IMR-90 (cell line): Measurements from ENCODE around the gene ZNF786. TPM values are rescaled to one million over a fixed set of nuclear protein-coding genes. Genes with fewer than 3 reads are reported as not detected.

Experiments used
- ATAC-seq: fragments of 200-7000 bp; cut with Tn5 transposase; 2 replicates; pipeline ENCODE4 v1.9.1; 2020; ENCODE audit warnings: low read depth, mild to moderate bottlenecking, moderate library complexity
- BruUV-seq: library from RNA; stranded (reverse); fragments of 400-500 nt; replicated peaks from 2 replicates; lab custom pipeline; 2021; lab: Mats Ljungman, UMichigan
- CTCF ChIA-PET: fragments of 300-600 bp; formaldehyde crosslinking; extraction: SDS; loops from one replicate; lab custom pipeline; 2021; ENCODE audit warnings: antibody characterized with exemption; lab: Yijun Ruan, JAX
- POLR2A ChIA-PET: fragments of 300-600 bp; sonication (Branson Sonifier 250); formaldehyde crosslinking; loops from one replicate; lab custom pipeline; 2022; ENCODE audit warnings: antibody characterized with exemption; ENCODE audit not compliant: unreplicated experiment; lab: Charles Lee
- DNase-seq: peaks from one replicate; pipeline ENCODE4 v3.0.0; 2013
- H2AFZ ChIP-seq: replicated peaks from 2 replicates; pipeline ENCODE3; 2013; ENCODE audit warnings: low read length, mild to moderate bottlenecking; ENCODE audit not compliant: poor library complexity
- H2AK5ac ChIP-seq: 2 replicates; pipeline ENCODE4 v1.6.1; 2013; ENCODE audit warnings: low read depth, low read length, inconsistent platforms
- H2AK9ac ChIP-seq: replicated peaks from 2 replicates; pipeline ENCODE3; 2013; ENCODE audit warnings: mild to moderate bottlenecking, low read depth, low read length, moderate library complexity; ENCODE audit not compliant: poor library complexity
- H2BK120ac ChIP-seq: 2 replicates; pipeline ENCODE4 v1.6.1; 2013; ENCODE audit warnings: low read depth, low read length, inconsistent platforms
- H2BK15ac ChIP-seq: 3 replicates; pipeline ENCODE4 v1.6.1; 2013; ENCODE audit warnings: low read depth, low read length, inconsistent platforms
- H2BK20ac ChIP-seq: 2 replicates; pipeline ENCODE4 v1.6.1; 2013; ENCODE audit warnings: low read depth, mild to moderate bottlenecking, inconsistent platforms, low read length, moderate library complexity
- H2BK5ac ChIP-seq: 2 replicates; pipeline ENCODE4 v1.6.1; 2013; ENCODE audit warnings: mild to moderate bottlenecking, low read depth, low read length, inconsistent platforms; ENCODE audit not compliant: poor library complexity, severe bottlenecking
- H3K14ac ChIP-seq: replicated peaks from 2 replicates; pipeline ENCODE4 v1.6.1; 2013; ENCODE audit warnings: low read depth, low read length, inconsistent platforms
- H3K18ac ChIP-seq: 2 replicates; pipeline ENCODE4 v1.6.1; 2013; ENCODE audit warnings: low read depth, low read length, control low read depth
- H3K23ac ChIP-seq: 2 replicates; pipeline ENCODE4 v1.6.1; 2013; ENCODE audit warnings: low read depth, low read length, inconsistent platforms
- H3K27ac ChIP-seq: 2 replicates; pipeline ENCODE4 v1.5.1; 2013; ENCODE audit warnings: mild to moderate bottlenecking, control low read depth, low read length; ENCODE audit not compliant: insufficient read depth
- H3K27me3 ChIP-seq: 2 replicates; pipeline ENCODE4 v1.6.1; 2013; ENCODE audit warnings: low read length; ENCODE audit not compliant: control insufficient read depth, insufficient read depth
- H3K36me3 ChIP-seq: 2 replicates; pipeline ENCODE4 v1.6.1; 2013; ENCODE audit warnings: low read length, mixed read lengths; ENCODE audit not compliant: control insufficient read depth, insufficient read depth
- H3K4ac ChIP-seq: 2 replicates; pipeline ENCODE4 v1.6.1; 2013; ENCODE audit warnings: low read depth, low read length, inconsistent platforms
- H3K4me1 ChIP-seq: 2 replicates; pipeline ENCODE4 v1.6.1; 2013; ENCODE audit warnings: low read length, mixed read lengths; ENCODE audit not compliant: control insufficient read depth, insufficient read depth
- H3K4me2 ChIP-seq: 2 replicates; pipeline ENCODE4 v1.6.1; 2013; ENCODE audit warnings: low read depth, mild to moderate bottlenecking, control low read depth, low read length, moderate library complexity
- H3K4me3 ChIP-seq: 2 replicates; pipeline ENCODE4 v1.5.1; 2013; ENCODE audit warnings: low read depth, mild to moderate bottlenecking, control low read depth, low read length, moderate library complexity; ENCODE audit not compliant: insufficient read depth
- H3K56ac ChIP-seq: 2 replicates; pipeline ENCODE4 v1.6.1; 2013; ENCODE audit warnings: low read length, inconsistent platforms; ENCODE audit not compliant: insufficient read depth; ENCODE audit errors: extremely low read depth
- H3K79me1 ChIP-seq, 2 experiments: 2 replicates each; pipeline ENCODE4 v1.6.1; 2013; ENCODE audit warnings: low read length in 2 of 2, inconsistent platforms in 1 of 2, low read depth in 1 of 2
- H3K9ac ChIP-seq: 2 replicates; pipeline ENCODE4 v1.6.1; 2013; ENCODE audit warnings: low read depth, low read length, control low read depth
- H3K9me1 ChIP-seq: 2 replicates; pipeline ENCODE4 v1.6.1; 2013; ENCODE audit warnings: low read length, inconsistent platforms; ENCODE audit not compliant: insufficient read depth
- H3K9me3 ChIP-seq: 2 replicates; pipeline ENCODE4 v1.6.1; 2013; ENCODE audit warnings: low read length; ENCODE audit not compliant: control insufficient read depth, insufficient read depth
- H4K20me1 ChIP-seq: 2 replicates; pipeline ENCODE4 v1.6.1; 2013; ENCODE audit warnings: low read length, inconsistent platforms; ENCODE audit not compliant: insufficient read depth
- H4K5ac ChIP-seq: 2 replicates; pipeline ENCODE4 v1.6.1; 2013; ENCODE audit warnings: mild to moderate bottlenecking, low read depth, low read length, control low read depth
- H4K8ac ChIP-seq, 2 experiments: 2 replicates each; pipeline ENCODE4 v1.6.1; 2013; ENCODE audit warnings: low read depth in 2 of 2, low read length in 2 of 2, control low read depth in 1 of 2, inconsistent platforms in 1 of 2
- H4K91ac ChIP-seq: 2 replicates; pipeline ENCODE4 v1.6.1; 2013; ENCODE audit warnings: low read depth, low read length, inconsistent platforms; ENCODE audit not compliant: insufficient read depth
- CEBPB ChIP-seq: IDR thresholded peaks from 2 replicates; pipeline ENCODE4 v1.6.1; 2012; ENCODE audit warnings: low read depth, low read length, improper control_type of control experiment
- CHD1 ChIP-seq: IDR thresholded peaks from 2 replicates; pipeline ENCODE4 v1.6.1; 2012; ENCODE audit warnings: low read depth, low read length, improper control_type of control experiment
- FOS ChIP-seq: fragments of 150-350 bp; IDR thresholded peaks from 2 replicates; pipeline ENCODE4 v1.6.1; 2016; ENCODE audit warnings: low read depth, low read length
- MAFK ChIP-seq: IDR thresholded peaks from 2 replicates; pipeline ENCODE4 v1.6.1; 2012; ENCODE audit warnings: low read depth, low read length, improper control_type of control experiment
- MAZ ChIP-seq: IDR thresholded peaks from 2 replicates; pipeline ENCODE4 v1.6.1; 2012; ENCODE audit warnings: low read depth, mild to moderate bottlenecking, low read length, improper control_type of control experiment, moderate library complexity, borderline replicate concordance
- MXI1 ChIP-seq: IDR thresholded peaks from 2 replicates; pipeline ENCODE4 v1.6.1; 2012; ENCODE audit warnings: low read depth, mild to moderate bottlenecking, low read length, moderate library complexity, borderline replicate concordance
- NFE2L2 ChIP-seq: fragments of 150-350 bp; IDR thresholded peaks from 2 replicates; pipeline ENCODE4 v1.6.1; 2016; ENCODE audit warnings: low read depth, mild to moderate bottlenecking, low read length
- POLR2A ChIP-seq: IDR thresholded peaks from 2 replicates; pipeline ENCODE4 v1.6.1; 2012; ENCODE audit warnings: mild to moderate bottlenecking, low read depth, low read length
- RAD21 ChIP-seq: IDR thresholded peaks from 2 replicates; pipeline ENCODE4 v1.6.1; 2012; ENCODE audit warnings: low read length, improper control_type of control experiment
- RCOR1 ChIP-seq: IDR thresholded peaks from 2 replicates; pipeline ENCODE4 v1.6.1; 2012; ENCODE audit warnings: mild to moderate bottlenecking, low read length, improper control_type of control experiment; ENCODE audit not compliant: insufficient replicate concordance
- RFX5 ChIP-seq: IDR thresholded peaks from 2 replicates; pipeline ENCODE4 v1.8.0; 2012; ENCODE audit warnings: low read depth, mild to moderate bottlenecking, low read length, moderate library complexity
- SMC3 ChIP-seq: fragments of 150-350 bp; IDR thresholded peaks from 2 replicates; pipeline ENCODE4 v1.6.1; 2016; ENCODE audit warnings: low read depth, mild to moderate bottlenecking, antibody characterized with exemption, low read length, moderate library complexity
- WGBS, 2 experiments: methylation state at CpG; one replicate each; pipeline versions ENCODE4 v1.1.5 to v1.1.7; 2013; ENCODE audit warnings: missing lambda C conversion rate in 2 of 2; ENCODE audit not compliant: insufficient read length in 1 of 2; ENCODE audit errors: extremely low coverage in 2 of 2; 5-methylcytosine and 5-hydroxymethylcytosine counted together
- dilution Hi-C: fragments of 300-500 bp; cut with HindIII; formaldehyde crosslinking; loops from one replicate; pipeline ENCODE4 v1.14.3; 2018; ENCODE audit warnings: low sequenced_read_pairs; ENCODE audit not compliant: unreplicated experiment
- in situ Hi-C: fragments of 300-500 bp; cut with MboI; formaldehyde crosslinking; loops from 3 replicates; pipeline ENCODE4 v1.14.3; 2019; ENCODE audit warnings: low sequenced_read_pairs, inconsistent platforms, mixed read lengths
- intact Hi-C: fragments of 100-400 bp; cut with micrococcal nuclease; formaldehyde crosslinking; loops from 2 replicates; pipeline ENCODE4 v1.10.0; 2022
- polyA plus RNA-seq, 3 experiments: library from polyadenylated mRNA; depleted of rRNA; stranded (reverse); fragments of >200 nt; gene quantifications; 2 replicates each; pipeline ENCODE4 v1.2.3, GENCODE V29; 2012; ENCODE audit warnings: low replicate concordance in 1 of 3
- total RNA-seq: library from RNA; depleted of rRNA; stranded (reverse); fragments of >200 nt; gene quantifications from 2 replicates; pipeline ENCODE4 v1.2.3, GENCODE V29; 2012
- TF ChIP-seq, protein P1 (sequence below): conservative IDR thresholded peaks from 2 replicates; pipeline ENCODE4 v1.5.1; 2012; ENCODE audit warnings: mild to moderate bottlenecking, low read depth, low read length, improper control_type of control experiment
- TF ChIP-seq, protein P2 (sequence below): fragments of 150-350 bp; IDR thresholded peaks from 2 replicates; pipeline ENCODE4 v1.6.1; 2017; ENCODE audit warnings: mild to moderate bottlenecking, antibody characterized with exemption, low read length, low read depth

The ZNF786 gene
- total and polyA plus RNA-seq, 2 of the 4 experiments (the other 2 are of a cell fraction): 2.8 to 7.3 TPM

DNA sequence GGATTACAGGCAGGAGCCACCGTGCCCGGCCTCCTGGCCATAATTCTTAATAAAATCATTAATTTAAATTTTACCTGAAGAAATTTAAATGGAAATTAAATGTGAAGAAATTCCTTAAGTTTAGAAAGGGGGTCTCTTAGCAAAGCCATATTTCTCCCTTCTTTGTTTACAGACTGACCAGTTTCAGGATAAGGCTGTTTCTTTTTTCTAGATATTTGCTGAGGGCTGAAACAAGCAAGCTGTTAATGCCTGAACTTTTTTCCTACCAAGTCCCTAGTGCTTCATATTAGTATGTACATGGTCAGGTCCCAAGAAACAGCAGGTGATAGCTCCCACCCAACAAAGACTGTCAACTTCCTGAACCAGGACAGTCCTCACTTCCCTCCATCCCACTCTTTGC lies 44.1 kb downstream of the ZNF786 start:
- Histone ChIP-seq H3K27ac (no peak overlapping the region), H3K79me1 (no peaks in the 10 kb centered on the region), H2AK5ac (no peak overlapping the region), H3K4me2 (no peak overlapping the region), H3K9me3 (no peaks in the 10 kb centered on the region), H2BK5ac (no peak overlapping the region), H4K8ac (no peak overlapping the region), H2BK120ac (no peak overlapping the region), H3K4me3 (no peak overlapping the region), H3K14ac (no peak overlapping the region), H3K36me3 (no peaks in the 10 kb centered on the region), H3K27me3 (peaks cover 2% of the 10 kb centered on the region; the same call in 1 of the 2 replicates), H3K4ac (no peak overlapping the region), H3K9ac (no peak overlapping the region), H4K20me1 (no peaks in the 10 kb centered on the region), H4K5ac (no peak overlapping the region), H2AFZ (no peak overlapping the region), H3K4me1 (no peaks in the 10 kb centered on the region), H2BK15ac (no peak overlapping the region), H2BK20ac (no peak overlapping the region), H3K9me1 (no peaks in the 10 kb centered on the region), H3K18ac (no peak overlapping the region), H3K56ac (no peak overlapping the region), H4K91ac (no peak overlapping the region), H3K23ac (no peak overlapping the region), H2AK9ac (no peak overlapping the region)
- intact Hi-C loops (no loop called here), in situ Hi-C loops (no loop called here), dilution Hi-C loops (no loop called here)
- WGBS, 2 experiments: no CpG with 5 or more reads among the region's 2 CpGs
- CTCF ChIA-PET: no interaction called here
- ATAC-seq (no peak), DNase-seq (no peak)
- POLR2A ChIA-PET: no interaction called here
- no TSS peak for BruUV-seq
- TF ChIP-seq, protein P1, sequence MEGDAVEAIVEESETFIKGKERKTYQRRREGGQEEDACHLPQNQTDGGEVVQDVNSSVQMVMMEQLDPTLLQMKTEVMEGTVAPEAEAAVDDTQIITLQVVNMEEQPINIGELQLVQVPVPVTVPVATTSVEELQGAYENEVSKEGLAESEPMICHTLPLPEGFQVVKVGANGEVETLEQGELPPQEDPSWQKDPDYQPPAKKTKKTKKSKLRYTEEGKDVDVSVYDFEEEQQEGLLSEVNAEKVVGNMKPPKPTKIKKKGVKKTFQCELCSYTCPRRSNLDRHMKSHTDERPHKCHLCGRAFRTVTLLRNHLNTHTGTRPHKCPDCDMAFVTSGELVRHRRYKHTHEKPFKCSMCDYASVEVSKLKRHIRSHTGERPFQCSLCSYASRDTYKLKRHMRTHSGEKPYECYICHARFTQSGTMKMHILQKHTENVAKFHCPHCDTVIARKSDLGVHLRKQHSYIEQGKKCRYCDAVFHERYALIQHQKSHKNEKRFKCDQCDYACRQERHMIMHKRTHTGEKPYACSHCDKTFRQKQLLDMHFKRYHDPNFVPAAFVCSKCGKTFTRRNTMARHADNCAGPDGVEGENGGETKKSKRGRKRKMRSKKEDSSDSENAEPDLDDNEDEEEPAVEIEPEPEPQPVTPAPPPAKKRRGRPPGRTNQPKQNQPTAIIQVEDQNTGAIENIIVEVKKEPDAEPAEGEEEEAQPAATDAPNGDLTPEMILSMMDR: no peak
- TF ChIP-seq NFE2L2 (no peak), RCOR1 (no peak), MXI1 (no peak), RFX5 (no peak), MAZ (no peak), CEBPB (no peak), FOS (no peak), CHD1 (no peak), POLR2A (no peak), MAFK (no peak), RAD21 (no peak), SMC3 (no peak)
- TF ChIP-seq, protein P2, sequence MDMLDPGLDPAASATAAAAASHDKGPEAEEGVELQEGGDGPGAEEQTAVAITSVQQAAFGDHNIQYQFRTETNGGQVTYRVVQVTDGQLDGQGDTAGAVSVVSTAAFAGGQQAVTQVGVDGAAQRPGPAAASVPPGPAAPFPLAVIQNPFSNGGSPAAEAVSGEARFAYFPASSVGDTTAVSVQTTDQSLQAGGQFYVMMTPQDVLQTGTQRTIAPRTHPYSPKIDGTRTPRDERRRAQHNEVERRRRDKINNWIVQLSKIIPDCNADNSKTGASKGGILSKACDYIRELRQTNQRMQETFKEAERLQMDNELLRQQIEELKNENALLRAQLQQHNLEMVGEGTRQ: no peak
